Measurements from ENCODE around the gene AHCYL2.

The AHCYL2 gene

DNA sequence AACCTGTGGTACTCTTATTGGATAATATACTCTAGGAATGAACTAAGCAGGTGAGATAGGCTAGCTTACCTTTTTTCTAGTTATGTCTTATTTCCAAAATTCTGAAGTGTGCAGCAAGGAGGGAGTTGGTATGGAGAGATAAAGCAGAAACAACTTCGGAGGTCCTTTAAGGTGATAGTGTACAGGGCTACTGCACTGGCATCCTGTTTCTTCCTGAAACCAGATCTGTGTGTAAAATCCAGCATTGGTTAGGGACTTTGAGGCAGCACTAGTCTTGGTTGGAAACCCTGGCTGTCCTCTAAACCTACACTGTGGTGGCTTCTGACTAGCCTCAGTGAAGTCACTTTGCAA lies 142.5 kb downstream of the AHCYL2 start:
- no peak for TF ChIP-seq TAF1 (IDR thresholded peaks at IDR 0.05; ENCODE audit: borderline replicate concordance, insufficient read depth, low read length)
- no peak for TF ChIP-seq FOXP2 (optimal IDR thresholded peaks at IDR 0.05; ENCODE audit: borderline replicate concordance, extremely low read depth, extremely low read length, insufficient read depth)
- TF ChIP-seq, protein P1, sequence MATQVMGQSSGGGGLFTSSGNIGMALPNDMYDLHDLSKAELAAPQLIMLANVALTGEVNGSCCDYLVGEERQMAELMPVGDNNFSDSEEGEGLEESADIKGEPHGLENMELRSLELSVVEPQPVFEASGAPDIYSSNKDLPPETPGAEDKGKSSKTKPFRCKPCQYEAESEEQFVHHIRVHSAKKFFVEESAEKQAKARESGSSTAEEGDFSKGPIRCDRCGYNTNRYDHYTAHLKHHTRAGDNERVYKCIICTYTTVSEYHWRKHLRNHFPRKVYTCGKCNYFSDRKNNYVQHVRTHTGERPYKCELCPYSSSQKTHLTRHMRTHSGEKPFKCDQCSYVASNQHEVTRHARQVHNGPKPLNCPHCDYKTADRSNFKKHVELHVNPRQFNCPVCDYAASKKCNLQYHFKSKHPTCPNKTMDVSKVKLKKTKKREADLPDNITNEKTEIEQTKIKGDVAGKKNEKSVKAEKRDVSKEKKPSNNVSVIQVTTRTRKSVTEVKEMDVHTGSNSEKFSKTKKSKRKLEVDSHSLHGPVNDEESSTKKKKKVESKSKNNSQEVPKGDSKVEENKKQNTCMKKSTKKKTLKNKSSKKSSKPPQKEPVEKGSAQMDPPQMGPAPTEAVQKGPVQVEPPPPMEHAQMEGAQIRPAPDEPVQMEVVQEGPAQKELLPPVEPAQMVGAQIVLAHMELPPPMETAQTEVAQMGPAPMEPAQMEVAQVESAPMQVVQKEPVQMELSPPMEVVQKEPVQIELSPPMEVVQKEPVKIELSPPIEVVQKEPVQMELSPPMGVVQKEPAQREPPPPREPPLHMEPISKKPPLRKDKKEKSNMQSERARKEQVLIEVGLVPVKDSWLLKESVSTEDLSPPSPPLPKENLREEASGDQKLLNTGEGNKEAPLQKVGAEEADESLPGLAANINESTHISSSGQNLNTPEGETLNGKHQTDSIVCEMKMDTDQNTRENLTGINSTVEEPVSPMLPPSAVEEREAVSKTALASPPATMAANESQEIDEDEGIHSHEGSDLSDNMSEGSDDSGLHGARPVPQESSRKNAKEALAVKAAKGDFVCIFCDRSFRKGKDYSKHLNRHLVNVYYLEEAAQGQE (IDR thresholded peaks at IDR 0.05; ENCODE audit: insufficient read depth in 1 of 2, low read depth in 2 of 2, low read length in 2 of 2), result no peak
- no peak for TF ChIP-seq POLR2AphosphoS5 (IDR thresholded peaks at IDR 0.05; ENCODE audit: low read depth, low read length)
- no peak for TF ChIP-seq SIN3A (IDR thresholded peaks at IDR 0.05; ENCODE audit: borderline replicate concordance, insufficient read depth, low read length)

- TF ChIP-seq SIN3A (IDR thresholded peaks at IDR 0.05; ENCODE audit: borderline replicate concordance, insufficient read depth, low read length) (no peak), POLR2AphosphoS5 (IDR thresholded peaks at IDR 0.05; ENCODE audit: low read depth, low read length) (no peak), FOXP2 (optimal IDR thresholded peaks at IDR 0.05; ENCODE audit: borderline replicate concordance, extremely low read depth, extremely low read length, insufficient read depth) (no peak), TAF1 (IDR thresholded peaks at IDR 0.05; ENCODE audit: borderline replicate concordance, insufficient read depth, low read length) (no peak)
- TF ChIP-seq, protein P1 (IDR thresholded peaks at IDR 0.05; ENCODE audit: insufficient read depth in 1 of 2, low read depth in 2 of 2, low read length in 2 of 2), result no peak
Observed at GRCh38 chr7:129367700-129368388, 143.0 kb downstream of the AHCYL2 start.

DNA sequence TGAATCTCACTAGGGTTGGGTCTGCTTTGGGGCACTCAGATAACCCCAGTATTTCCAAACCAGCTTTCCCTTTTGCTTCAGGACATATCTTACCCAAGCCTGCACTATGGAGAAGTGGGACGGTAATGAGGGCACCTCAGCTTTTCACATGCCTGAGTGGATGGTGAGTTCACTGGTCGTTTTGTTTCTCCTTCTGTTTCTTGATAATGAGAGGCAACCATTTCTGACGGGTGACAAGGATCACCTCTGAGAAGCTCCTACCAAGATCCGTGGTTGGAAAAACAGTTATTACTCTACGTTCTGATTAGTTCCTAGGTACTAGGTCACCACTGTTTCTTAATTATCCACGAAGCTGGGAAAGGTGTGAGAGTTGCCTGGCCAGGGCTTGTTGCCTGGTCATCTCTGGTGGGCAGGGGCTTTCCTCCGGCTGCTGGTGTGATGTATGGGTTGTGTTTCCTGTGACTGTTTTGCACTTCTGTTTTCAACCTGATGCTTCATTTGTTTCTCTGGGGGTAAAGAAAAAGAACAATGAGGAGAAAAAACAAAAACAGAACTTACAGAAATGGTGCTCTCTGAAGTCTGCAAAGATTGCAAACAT lies 143.7 kb downstream of the AHCYL2 start:
- TF ChIP-seq SIN3A (IDR thresholded peaks at IDR 0.05; ENCODE audit: borderline replicate concordance, insufficient read depth, low read length) (no peak), TAF1 (IDR thresholded peaks at IDR 0.05; ENCODE audit: borderline replicate concordance, insufficient read depth, low read length) (no peak), POLR2AphosphoS5 (IDR thresholded peaks at IDR 0.05; ENCODE audit: low read depth, low read length) (no peak)

DNA sequence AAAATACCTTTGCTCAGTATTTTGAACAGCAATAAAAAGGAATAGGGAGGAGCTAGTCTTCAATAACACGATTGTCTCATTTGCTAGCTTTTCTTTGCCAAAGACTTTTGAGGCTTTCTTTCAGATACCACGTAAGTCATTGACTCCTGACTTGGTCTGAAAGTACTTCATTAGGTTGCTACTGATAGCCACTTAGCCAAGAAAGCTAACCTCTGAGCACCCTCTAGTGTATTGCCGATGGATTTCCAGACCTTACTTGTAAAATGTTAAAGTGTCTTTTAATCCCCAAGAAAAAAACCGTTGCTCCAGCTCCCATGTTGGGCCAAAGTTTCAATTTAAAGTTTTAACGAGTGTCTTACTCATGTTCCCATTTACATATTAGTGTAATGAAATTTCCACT lies 146.0 kb downstream of the AHCYL2 start:
- TF ChIP-seq, protein P1 (IDR thresholded peaks at IDR 0.05; ENCODE audit: insufficient read depth in 1 of 2, low read depth in 2 of 2, low read length in 2 of 2), result no peak
- TF ChIP-seq TAF1 (IDR thresholded peaks at IDR 0.05; ENCODE audit: borderline replicate concordance, insufficient read depth, low read length) (no peak), SIN3A (IDR thresholded peaks at IDR 0.05; ENCODE audit: borderline replicate concordance, insufficient read depth, low read length) (no peak), FOXP2 (optimal IDR thresholded peaks at IDR 0.05; ENCODE audit: borderline replicate concordance, extremely low read depth, extremely low read length, insufficient read depth) (no peak), POLR2AphosphoS5 (IDR thresholded peaks at IDR 0.05; ENCODE audit: low read depth, low read length) (no peak)

DNA sequence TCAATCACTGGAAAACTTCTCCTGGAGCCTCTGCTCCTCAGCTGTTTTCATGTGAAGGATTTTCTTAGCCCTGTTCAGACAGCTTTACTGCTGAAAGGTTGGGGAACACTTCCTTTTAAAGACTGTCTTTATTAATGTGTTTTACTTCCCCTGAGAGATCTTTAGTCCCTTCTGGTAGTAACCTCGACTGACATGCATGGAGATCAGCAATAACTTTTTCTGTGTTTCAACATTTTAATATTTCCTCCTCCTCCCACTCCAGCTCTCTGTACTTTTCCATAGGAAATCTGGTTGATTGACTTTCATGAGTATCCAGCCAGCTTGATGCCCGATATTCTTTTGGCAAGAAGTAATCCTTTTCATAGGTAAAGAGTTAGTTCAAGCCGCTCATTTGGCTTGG lies 146.7 kb downstream of the AHCYL2 start:
- no peak for TF ChIP-seq SIN3A (IDR thresholded peaks at IDR 0.05; ENCODE audit: borderline replicate concordance, insufficient read depth, low read length)

- TF ChIP-seq, protein P1 (IDR thresholded peaks at IDR 0.05; ENCODE audit: insufficient read depth in 1 of 2, low read depth in 2 of 2, low read length in 2 of 2), result no peak
- TF ChIP-seq FOXP2 (optimal IDR thresholded peaks at IDR 0.05; ENCODE audit: borderline replicate concordance, extremely low read depth, extremely low read length, insufficient read depth) (no peak), TAF1 (IDR thresholded peaks at IDR 0.05; ENCODE audit: borderline replicate concordance, insufficient read depth, low read length) (no peak), POLR2AphosphoS5 (IDR thresholded peaks at IDR 0.05; ENCODE audit: low read depth, low read length) (no peak), SIN3A (IDR thresholded peaks at IDR 0.05; ENCODE audit: borderline replicate concordance, insufficient read depth, low read length) (no peak)
Observed at GRCh38 chr7:129373651-129374428, 149.0 kb downstream of the AHCYL2 start.

All from PFSK-1 (cell line).